H1 (cell line): ENCODE results near the gene GFPT1.

ENCODE experiments used
- CHD2 ChIP-seq: IDR thresholded peaks from 2 replicates; pipeline ENCODE4 v1.6.1; 2012; ENCODE audit warnings: low read length, improper control_type of control experiment
- EGR1 ChIP-seq: IDR thresholded peaks from 2 replicates; pipeline ENCODE4 v1.6.1; 2011; ENCODE audit warnings: low read depth, low read length, borderline replicate concordance
- FOSL1 ChIP-seq: IDR thresholded peaks from 2 replicates; pipeline ENCODE4 v1.6.1; 2011; ENCODE audit warnings: mild to moderate bottlenecking, low read depth, low read length, moderate library complexity; ENCODE audit not compliant: insufficient read depth
- HDAC2 ChIP-seq, 2 experiments: fragments of 300-600 bp in 1 of 2; sonication (generic) in 1 of 2; IDR thresholded peaks; 2 replicates each; pipeline ENCODE4 v1.6.1; 2011 to 2012; ENCODE audit warnings: low read depth in 2 of 2, low read length in 2 of 2, mild to moderate bottlenecking in 2 of 2, moderate library complexity in 2 of 2, borderline replicate concordance in 1 of 2, inconsistent platforms in 1 of 2
- JUND ChIP-seq: IDR thresholded peaks from 2 replicates; pipeline ENCODE4 v1.6.1; 2011; ENCODE audit warnings: mild to moderate bottlenecking, improper control_type of control experiment, low read length
- POLR2A ChIP-seq, 2 experiments: IDR thresholded peaks; 1 replicate in 1 of 2; 2 replicates in 1 of 2; pipeline ENCODE4 v1.6.1; 2011; ENCODE audit warnings: low read depth in 2 of 2, low read length in 2 of 2, mild to moderate bottlenecking in 2 of 2; ENCODE audit errors: control extremely low read depth in 1 of 2
- POLR2AphosphoS5 ChIP-seq: IDR thresholded peaks from 2 replicates; pipeline ENCODE4 v1.6.1; 2011; ENCODE audit warnings: low read depth, low read length
- RAD21 ChIP-seq, 2 experiments: IDR thresholded peaks in 1 of 2; conservative IDR thresholded peaks in 1 of 2; 2 replicates each; pipeline ENCODE4 v1.6.1; 2011; ENCODE audit warnings: low read depth in 2 of 2, low read length in 2 of 2, improper control_type of control experiment in 1 of 2, inconsistent platforms in 1 of 2, mild to moderate bottlenecking in 1 of 2, moderate library complexity in 1 of 2
- SIN3A ChIP-seq, 2 experiments: IDR thresholded peaks in 1 of 2; conservative IDR thresholded peaks in 1 of 2; 2 replicates each; pipeline ENCODE4 v1.6.1; 2011 to 2012; ENCODE audit warnings: low read length in 2 of 2, improper control_type of control experiment in 1 of 2, low read depth in 1 of 2, mild to moderate bottlenecking in 1 of 2
- TAF1 ChIP-seq: IDR thresholded peaks from 2 replicates; pipeline ENCODE4 v1.6.1; 2011; ENCODE audit warnings: mild to moderate bottlenecking, low read depth, low read length
- YY1 ChIP-seq: IDR thresholded peaks from 2 replicates; pipeline ENCODE4 v1.6.1; 2011; ENCODE audit warnings: low read depth, mild to moderate bottlenecking, low read length
- ZNF274 ChIP-seq: IDR thresholded peaks from 2 replicates; pipeline ENCODE4 v1.7.0; 2012; ENCODE audit warnings: low read length, borderline replicate concordance; ENCODE audit errors: extremely low read depth
- TF ChIP-seq, protein P1 (sequence below), 3 experiments: IDR thresholded peaks; 1 replicate in 2 of 3; 2 replicates in 1 of 3; pipeline versions ENCODE4 v1.5.1 to v1.6.1; 2011; ENCODE audit warnings: low read length in 3 of 3, mild to moderate bottlenecking in 3 of 3, inconsistent platforms in 2 of 3, low read depth in 1 of 3, moderate library complexity in 1 of 3; ENCODE audit not compliant: insufficient read depth in 1 of 3; ENCODE audit errors: control extremely low read depth in 1 of 3
- TF ChIP-seq, protein P2 (sequence below): IDR thresholded peaks from 2 replicates; pipeline ENCODE4 v1.6.1; 2012; ENCODE audit warnings: low read length, inconsistent platforms

DNA sequence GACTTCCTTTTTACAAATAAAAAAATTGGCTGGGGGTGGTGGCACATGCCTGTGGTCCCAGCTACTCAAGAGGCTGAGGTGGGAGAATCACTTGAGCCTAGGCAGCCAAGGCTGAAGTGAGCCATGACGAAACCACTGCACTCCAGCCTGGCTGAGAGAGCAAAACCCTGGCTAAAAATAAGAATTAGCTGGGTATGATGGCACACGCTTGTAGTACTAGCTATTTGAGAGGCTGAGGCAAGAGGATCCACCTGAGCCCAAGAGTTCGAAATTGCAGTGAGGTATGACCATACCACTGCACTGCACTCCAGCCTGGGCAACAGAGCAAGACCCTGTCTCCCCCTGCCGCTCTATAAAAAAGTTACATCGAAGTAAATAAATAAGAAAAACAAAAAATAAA, 33.7 kb downstream of the GFPT1 start:
- TF ChIP-seq, protein P1, sequence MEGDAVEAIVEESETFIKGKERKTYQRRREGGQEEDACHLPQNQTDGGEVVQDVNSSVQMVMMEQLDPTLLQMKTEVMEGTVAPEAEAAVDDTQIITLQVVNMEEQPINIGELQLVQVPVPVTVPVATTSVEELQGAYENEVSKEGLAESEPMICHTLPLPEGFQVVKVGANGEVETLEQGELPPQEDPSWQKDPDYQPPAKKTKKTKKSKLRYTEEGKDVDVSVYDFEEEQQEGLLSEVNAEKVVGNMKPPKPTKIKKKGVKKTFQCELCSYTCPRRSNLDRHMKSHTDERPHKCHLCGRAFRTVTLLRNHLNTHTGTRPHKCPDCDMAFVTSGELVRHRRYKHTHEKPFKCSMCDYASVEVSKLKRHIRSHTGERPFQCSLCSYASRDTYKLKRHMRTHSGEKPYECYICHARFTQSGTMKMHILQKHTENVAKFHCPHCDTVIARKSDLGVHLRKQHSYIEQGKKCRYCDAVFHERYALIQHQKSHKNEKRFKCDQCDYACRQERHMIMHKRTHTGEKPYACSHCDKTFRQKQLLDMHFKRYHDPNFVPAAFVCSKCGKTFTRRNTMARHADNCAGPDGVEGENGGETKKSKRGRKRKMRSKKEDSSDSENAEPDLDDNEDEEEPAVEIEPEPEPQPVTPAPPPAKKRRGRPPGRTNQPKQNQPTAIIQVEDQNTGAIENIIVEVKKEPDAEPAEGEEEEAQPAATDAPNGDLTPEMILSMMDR (IDR thresholded peaks at IDR 0.05; ENCODE audit: control extremely low read depth in 1 of 3, insufficient read depth in 1 of 3, low read depth in 1 of 3, low read length in 3 of 3) = no peak
- TF ChIP-seq JUND = no peak
- no peak for TF ChIP-seq YY1
- no peak for TF ChIP-seq SIN3A (conservative IDR thresholded peaks at IDR 0.05 in 1 of 2, IDR thresholded peaks at IDR 0.05 in 1 of 2; ENCODE audit: low read depth in 1 of 2, low read length in 2 of 2)
- no peak for TF ChIP-seq TAF1
- no peak for TF ChIP-seq ZNF274
- no peak for TF ChIP-seq HDAC2 (IDR thresholded peaks at IDR 0.05; ENCODE audit: borderline replicate concordance in 1 of 2, low read depth in 2 of 2, low read length in 2 of 2)
- no peak for TF ChIP-seq CHD2
- TF ChIP-seq RAD21 (IDR thresholded peaks at IDR 0.05 in 1 of 2, conservative IDR thresholded peaks at IDR 0.05 in 1 of 2; ENCODE audit: low read depth in 2 of 2, low read length in 2 of 2) = no peak
- no peak for TF ChIP-seq POLR2A (IDR thresholded peaks at IDR 0.05; ENCODE audit: control extremely low read depth in 1 of 2, low read depth in 2 of 2, low read length in 2 of 2)
- TF ChIP-seq POLR2AphosphoS5 = no peak
- no peak for TF ChIP-seq EGR1
- no peak for TF ChIP-seq FOSL1
- TF ChIP-seq, protein P2, sequence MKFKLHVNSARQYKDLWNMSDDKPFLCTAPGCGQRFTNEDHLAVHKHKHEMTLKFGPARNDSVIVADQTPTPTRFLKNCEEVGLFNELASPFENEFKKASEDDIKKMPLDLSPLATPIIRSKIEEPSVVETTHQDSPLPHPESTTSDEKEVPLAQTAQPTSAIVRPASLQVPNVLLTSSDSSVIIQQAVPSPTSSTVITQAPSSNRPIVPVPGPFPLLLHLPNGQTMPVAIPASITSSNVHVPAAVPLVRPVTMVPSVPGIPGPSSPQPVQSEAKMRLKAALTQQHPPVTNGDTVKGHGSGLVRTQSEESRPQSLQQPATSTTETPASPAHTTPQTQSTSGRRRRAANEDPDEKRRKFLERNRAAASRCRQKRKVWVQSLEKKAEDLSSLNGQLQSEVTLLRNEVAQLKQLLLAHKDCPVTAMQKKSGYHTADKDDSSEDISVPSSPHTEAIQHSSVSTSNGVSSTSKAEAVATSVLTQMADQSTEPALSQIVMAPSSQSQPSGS = no peak
